HPDE6-E6E7 (cell line): ENCODE measurements around the gene SNPH.

Source experiments
- DNase-seq: peaks from one replicate; pipeline ENCODE4 v3.0.0; 2011; ENCODE audit warnings: missing footprints; ENCODE audit errors: extremely low spot score

Gene SNPH

DNA sequence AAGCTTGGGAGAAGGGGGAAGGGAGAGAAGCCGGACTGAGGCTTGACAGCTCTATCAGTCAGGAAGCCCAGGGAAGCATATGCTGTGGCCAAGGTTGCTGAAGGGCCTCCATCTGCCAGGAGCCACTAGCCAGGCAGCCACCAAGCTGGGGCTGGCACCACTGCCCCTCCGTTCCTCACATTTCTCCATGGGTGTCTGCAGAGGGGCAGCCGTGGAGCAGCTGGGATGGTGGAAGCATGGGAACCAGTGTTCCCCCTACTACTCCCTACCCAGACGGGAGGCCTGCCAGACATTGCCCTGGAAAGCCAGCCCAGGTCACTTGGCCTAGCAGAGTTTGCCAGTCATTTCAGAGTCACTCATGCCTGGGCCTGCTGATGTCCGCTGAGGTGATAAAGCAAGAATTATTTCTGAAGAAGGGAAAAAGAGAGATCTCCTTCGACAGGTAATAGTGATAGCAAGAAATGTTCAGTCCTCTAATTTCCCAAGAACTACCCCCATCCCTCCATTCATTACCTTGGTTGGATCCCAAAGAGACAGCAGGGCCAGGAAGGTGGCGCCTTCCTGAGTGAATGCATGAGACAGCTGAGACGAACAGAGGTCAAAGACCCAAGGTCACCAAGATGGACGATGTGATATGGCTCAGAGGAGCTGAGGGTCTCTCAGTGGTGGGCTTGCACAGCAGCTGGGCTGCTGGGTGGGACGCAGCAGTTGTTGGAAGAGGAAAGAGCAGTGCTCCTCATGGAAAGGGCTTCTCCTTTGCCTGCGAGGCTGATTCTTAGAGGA, 21.9 kb downstream of the SNPH start:
- no peak for DNase-seq

DNA sequence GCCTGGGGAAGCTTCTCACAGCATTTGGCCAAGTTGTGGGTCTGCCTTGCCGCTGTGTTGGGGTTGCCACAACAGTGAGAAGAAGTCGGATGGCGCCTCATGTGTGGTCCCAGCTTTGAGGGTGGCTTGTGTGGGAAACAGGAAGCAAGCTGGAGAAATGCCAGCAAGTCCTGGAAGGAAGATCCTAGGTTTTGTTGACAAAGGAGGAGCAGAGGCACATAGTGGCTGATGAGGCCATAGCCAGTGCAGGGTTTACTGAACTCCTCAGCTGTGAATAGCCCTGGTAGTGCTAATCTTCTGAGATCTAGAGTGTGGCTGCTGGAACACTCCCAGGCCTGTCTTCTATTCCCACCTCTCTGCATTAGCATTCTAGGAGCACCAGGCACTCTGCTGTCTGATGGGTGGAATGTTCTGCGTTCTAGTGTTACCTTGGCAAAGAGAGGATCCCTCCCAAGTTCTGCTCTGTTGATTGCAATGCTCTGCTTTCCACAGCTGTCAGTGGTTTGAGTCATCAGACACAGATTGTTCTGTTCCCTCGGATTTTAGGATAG, 25.2 kb downstream of the SNPH start:
- DNase-seq, result no peak

DNA sequence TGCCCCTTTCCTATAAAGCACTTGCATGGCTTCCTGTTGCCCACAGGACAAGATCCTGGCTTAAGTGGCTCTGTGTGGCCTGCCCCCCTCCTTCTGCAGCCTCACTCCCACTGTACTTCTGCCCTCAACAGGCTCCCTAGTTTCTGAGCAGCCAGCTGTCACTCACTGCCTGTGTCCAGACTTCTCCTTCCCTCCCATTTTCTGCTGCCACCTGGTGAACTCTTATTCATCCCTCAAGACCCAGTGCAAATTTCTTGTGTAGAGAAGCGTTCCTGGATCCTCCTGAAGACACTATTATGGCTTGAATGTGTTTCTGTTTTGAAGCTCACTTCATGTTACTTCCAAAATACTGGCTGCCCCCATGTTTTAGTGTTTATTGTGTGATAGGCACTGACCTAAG, 26.5 kb downstream of the SNPH start:
- no peak for DNase-seq

DNA sequence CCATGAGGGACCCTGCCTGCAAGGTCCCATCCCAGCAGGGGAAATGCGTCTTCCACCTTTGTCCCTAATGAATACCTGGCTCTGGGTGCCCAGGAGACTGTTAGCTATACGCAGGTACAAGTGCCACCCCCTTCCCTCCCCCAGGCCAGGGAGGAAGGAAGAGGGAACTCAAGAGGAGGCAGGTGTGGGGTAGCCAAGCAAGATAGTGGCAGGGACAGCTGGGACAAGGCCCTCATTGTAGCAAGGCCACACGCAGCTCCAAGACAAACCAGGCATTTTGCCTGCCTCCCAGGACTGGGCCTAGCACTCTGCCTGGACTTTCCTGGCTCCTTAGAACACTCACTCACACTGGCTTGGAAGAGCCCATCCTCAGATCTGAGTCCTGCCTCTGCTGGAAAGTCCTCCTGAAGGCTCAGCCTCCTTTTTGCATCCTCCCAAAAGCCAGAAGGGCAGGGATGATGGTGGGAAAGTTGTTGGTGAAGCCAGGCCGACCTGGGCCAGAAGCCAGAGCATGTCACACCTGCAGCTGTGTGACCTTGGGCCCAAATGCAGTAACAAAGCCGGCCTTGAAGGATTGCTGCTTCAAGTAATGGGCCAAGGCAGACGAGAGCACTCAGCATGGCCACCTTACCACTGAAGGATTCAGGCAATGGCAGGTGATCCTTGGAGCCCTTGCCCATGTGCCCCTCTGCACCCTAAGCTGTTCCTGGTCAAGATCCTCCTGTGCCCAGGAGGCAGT, 27.7 kb downstream of the SNPH start:
- no peak for DNase-seq

DNA sequence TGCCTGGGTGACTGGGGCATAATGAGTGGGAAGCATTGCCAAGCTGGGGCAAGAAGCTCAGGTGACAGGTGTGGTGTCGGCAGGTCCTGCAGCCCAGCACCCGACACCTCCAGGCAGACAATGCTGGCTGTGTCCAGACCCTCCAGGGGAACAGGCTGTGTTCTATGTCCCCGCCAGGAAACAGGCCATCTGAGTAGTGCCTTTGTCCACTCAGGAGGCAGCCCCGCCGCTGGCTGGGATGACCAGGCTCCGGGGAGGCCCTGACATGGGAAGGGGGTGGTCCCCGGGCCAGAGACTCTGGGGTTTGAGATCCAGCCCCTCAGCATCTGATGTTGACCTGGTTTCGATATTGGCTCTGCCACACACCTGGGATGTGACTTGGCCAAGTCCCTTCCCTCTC, 28.4 kb downstream of the SNPH start:
- no peak for DNase-seq

DNA sequence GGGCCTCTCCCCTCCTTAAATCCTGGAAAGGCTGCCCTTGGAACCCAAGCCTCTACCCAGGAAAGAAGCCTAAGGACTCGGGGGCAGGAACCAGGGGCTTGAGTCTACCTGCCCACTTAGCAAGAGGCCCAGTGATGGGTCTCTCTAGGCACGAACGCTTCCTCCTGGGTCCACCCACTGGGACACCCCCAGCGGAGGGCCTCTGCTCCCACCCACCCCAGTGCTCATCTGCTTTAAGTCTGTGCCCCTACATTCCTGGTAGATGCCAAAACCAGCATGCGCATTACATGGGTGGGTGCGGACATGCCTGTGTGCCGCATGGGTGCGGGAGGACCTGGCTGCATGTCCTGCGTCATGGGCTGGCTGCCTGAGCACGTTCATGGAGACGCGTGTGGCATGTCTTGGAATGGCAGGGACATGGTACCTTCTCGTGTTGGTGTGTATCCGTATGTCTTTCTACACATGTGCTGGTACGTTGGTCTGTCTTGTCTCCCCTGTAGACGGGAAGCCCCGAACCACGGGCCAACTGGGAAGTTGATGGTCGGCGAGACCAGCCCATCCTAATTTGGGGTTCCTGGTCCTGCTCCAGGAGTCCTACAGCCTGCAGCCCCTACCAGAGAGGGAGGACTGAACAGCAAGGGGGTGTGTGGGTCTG, 29.3 kb downstream of the SNPH start:
- DNase-seq, result no peak

DNA sequence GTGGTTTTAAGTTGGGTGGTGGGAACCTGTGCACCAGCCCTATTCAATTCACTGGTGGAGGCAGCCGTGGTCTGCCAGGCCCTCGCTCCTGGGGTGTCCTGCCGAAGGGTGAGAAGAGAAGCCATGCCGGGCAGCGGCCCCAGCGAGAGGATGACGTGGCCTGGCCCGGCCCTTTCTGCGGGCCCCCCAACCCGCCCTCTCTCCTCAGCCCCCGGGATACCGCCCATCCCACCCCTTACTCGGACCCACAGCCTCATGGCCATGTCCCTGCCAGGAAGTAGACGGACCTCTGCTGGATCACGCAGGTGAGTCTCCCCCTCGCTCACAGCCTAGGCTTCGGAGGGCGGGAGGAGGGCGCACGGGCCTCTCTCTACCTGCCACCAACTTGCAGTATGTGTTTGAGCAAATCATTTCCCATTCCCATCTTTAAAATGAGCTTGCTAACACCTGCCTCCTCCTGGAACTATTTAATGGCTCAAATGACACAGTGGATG, 30.1 kb downstream of the SNPH start:
- DNase-seq, result no peak

DNA sequence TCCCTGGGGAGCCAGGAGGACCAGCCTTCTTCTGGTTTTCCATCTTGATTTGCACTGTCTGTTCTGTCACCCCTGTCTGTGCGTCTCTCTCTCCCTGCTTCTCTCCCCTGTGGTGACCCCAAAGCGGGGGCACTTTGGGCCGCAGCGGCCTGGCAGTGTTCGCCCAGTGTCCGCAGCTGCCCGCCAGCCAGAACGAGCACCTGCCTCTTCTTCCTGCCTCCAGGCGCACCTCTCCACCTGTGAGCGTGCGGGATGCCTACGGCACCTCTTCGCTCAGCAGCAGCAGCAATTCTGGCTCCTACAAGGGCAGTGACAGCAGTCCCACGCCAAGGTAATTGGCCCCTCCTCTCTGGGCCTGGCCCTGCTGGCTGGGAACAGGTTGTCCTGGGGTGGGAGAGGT, 30.8 kb downstream of the SNPH start:
- no peak for DNase-seq

DNA sequence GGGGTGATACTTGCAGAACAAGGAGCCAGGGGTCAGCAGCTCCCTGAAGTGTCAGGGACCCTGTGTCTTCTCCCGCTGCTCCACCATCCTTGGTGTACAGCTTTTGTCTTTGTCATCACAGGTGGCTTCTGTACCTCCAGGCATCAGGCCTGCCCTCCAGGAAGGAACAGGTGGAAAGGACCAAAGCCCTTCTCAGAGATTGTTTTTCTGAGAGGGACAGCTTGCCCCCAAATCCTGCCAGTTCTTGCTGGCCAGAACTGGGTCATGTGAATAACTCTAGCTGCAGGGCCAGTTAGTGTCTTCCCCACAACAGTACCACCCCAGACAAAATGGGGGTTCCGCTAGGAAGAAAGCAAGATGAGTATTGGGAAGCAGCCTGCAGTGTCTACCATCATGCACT, 31.4 kb downstream of the SNPH start:
- DNase-seq, result no peak

DNA sequence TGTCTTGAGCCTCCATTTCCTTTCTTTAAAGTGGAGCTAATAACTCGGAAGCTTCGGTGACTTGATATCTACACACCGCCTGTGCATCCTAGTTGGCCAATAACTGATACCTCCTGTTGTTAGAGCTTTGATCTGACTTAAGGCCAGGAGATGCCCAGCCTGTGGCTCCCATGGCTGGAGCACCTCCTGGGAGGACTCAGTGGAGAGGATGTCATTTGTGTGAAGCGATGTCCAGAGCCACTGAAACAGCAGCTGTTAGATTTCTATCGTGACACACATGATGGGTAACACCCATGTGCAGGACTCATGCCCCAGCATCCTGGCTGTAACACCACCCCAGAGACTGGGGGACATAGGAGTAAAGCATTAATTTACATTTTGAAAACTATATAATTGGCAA, 32.1 kb downstream of the SNPH start:
- DNase-seq, result no peak

DNA sequence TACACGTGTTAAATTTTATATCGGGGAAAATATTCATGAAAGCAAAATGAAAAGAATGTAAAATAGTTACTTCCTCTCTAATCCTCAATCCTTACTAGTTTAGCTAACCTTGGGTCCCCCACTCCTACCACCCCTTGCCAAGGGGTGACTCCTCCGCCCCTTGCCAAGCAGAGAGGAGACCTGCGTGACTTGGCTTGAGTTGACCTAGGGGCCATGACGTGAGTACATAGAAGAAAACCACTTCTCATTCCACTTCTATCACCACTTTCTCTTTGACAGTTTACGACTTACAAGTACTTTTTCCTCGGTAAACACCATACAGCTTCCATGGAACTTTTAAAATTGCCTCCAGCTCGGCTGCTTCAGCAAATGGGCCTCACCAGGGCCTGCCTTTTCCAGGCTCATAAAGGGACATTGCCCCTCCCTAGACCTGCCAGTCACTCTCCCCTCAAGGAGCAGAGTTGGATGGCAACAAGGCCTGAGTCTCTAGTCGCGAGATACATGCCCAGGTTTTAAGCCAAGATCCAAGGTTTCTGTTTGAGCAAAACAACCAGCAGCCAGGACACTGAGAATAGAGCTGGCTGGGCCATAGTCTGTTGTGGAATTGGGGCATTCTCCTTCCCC, 32.9 kb downstream of the SNPH start:
- DNase-seq, result no peak

DNA sequence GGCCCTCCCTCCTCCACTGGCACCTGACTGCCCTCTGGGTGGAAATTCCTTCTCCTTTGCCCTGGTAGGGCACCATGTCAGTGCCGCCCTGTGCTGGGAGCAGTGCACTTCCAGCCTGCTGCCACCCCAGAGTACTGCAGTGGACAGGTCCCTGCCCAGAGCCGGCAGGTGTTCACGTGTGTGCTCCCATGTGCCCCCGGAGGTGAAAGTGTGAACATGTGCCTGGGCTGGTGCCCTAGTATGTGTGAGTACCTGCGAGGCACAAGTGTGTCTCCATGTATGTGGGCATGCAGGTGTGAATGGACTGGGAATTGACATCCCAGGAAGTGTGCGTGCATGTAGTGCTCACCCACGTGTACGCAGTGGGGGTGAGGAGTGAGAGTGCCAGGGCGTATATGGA, 33.4 kb downstream of the SNPH start:
- DNase-seq, result no peak

DNA sequence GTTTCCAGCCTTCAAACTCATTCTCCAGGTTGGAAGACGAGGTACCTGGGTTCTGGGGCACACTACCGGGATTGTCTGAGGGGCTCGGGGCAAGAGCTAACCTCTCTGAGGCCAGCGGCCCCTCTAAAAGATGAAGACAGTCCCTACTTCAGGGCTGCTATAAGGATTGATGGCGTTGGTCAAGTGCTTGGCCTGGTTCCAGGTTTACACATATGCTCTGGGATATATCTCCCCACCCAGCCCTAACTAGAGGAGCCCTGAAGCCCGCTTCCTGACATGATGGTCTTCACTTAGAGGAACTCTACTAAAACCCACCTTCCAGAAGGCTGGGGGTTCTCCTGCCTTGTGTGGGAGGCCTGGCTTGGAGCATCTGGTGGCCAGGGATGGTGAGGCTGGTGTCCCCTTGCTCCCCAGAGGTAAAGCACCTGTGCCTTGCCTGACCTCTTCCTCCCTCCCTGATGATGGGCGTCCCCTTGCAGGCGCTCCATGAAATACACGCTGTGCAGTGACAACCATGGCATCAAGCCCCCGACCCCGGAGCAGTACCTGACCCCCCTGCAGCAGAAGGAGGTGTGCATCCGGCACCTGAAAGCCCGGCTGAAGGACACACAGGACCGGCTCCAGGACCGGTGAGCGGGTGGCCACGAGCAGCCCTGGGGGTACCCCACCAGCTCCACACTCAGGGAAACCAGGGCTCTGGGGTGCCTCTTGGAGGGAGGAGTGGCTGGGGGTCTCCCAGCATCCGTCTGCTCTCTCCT, 34.2 kb downstream of the SNPH start:
- no peak for DNase-seq

DNA sequence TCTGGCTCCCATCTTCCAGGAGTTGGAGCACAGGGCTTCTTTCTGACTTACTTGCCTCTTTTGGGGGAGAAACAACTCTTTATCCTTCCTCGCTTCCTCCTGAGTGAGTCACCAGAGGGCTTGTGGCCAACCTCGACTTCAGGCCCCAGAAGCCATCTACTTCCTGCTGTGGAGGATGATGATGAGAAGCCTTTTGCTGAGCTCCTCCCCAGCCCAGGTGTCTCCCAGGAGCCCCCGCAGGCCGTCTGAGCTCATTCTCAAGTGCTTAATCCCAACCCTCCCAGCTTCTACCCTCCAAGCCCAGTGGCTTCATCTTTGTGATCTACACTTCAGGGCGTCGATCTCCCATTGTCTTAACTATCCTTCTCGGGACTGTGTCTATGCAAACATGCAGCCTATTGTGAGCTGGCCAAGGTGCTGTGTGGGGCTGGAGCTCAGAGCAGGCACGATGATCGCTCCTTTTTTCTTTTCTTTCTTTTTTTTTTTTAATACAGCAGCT, 35.0 kb downstream of the SNPH start:
- peak; percentile 58 for DNase-seq

DNA sequence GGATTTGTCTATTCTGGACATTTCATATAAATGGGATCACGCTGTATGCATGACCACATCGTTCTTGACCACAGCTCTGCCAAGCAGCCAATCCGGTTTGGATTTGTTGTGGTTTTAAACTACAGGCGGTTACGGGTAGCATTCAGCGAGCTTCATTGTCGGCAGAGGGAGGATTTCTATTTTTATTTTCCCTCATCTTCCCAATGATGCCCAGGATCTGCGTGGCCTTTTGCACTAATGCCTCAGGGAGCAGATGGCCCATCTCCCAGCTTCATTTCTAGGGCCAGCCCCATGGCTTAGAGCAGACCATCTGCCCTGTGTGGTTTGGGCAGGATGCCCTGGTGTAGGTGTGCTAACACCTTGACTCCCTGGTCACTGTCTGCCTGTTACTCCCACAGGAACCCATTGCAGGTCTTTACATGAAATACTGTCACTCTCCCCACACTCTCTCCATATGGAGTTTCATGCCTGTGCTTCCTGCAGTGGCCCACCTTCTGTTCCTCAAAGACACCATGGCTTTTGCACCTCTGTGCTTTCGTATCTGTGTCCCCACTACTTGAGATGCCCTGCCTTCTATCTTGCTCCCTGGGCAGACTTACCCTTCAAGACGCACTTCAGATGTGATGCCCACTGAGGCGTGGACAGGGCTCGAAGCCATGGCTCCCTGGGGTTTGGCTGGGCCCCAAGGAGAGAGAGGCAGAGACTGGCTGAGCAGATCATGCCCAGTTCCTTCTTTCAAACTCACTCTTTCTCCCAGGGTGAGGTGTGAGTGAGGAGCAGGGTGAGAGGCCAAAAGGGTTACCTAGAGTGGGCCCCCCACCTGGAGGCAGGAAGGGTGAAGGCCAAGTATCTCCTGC, 36.8 kb downstream of the SNPH start:
- no peak for DNase-seq

DNA sequence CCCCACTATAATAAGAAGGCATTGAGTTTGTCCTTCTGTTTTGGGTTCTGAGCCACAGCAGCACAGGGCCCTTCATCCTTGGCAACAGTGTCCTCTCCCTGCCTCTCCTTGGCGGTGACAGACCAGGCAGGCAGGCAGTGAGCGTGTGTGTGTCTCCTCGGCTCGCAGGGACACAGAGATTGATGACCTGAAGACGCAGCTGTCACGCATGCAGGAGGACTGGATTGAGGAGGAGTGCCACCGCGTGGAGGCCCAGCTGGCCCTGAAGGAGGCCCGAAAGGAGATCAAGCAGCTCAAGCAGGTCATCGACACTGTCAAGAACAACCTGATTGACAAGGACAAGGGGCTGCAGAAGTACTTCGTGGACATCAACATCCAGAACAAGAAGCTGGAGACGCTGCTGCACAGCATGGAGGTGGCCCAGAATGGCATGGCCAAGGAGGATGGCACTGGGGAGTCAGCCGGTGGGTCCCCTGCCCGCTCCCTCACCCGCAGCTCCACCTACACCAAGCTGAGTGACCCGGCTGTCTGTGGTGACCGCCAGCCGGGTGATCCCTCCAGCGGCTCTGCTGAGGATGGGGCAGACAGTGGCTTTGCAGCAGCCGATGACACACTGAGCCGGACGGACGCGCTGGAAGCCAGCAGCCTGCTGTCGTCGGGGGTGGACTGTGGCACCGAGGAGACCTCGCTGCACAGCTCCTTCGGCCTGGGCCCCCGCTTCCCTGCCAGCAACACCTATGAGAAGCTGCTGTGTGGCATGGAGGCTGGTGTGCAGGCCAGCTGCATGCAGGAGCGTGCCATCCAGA, 38.8 kb downstream of the SNPH start:
- DNase-seq, result no peak

DNA sequence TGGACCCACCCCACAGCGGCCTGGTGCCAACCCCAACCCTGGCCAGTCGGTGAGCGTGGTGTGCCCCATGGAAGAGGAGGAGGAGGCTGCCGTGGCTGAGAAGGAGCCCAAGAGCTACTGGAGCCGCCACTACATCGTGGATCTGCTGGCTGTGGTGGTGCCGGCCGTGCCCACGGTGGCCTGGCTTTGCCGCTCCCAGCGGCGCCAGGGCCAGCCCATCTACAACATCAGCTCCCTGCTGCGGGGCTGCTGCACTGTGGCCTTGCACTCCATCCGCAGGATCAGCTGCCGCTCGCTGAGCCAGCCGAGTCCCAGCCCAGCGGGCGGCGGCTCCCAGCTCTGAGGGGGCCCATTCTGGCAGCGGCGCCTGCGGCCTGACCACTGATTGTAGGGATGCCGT, 39.6 kb downstream of the SNPH start:
- DNase-seq, result no peak

DNA sequence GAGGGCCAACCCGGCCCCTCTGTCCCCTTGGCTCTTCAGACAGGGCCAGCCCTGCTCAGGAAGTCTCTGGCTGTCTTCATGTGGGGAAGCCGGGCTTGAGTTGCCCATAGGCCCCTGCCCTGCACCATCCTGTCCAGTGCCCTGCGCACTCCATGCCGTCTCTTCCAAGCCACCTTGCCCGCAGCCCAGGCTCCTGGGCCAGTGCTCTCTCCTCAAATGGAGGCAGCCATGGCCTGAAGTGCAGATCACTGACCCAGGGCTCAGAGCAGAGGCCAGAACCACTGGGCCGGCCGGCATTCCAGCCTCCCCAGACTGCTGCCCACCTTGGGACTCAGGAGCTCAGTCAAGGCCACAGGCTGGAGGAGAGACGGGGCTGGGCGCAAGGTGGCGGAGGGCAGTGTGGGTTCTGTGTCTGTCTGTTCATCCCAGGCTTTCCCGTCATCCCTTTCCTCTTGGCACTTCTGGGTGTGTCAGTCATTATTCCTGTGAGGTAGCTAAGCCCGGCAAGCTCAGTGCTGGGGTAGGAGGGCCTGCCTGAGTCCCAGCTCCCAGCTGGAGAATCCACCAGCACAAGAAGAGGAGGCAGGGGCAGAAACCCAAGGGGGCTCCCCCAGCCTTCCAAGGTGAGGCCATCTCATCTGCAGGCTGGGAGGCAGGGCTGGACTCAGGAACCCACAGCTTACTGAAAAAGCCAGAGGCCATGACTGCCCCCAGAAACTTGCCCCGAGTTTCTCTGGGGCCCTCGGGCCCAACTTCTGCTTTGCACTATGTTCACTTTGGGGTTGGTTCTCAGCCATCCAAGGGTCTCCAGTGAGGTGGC, 40.4 kb downstream of the SNPH start:
- DNase-seq, result no peak
